C4-2B (cell line): ENCODE measurements around the gene SMG6.

ENCODE experiments used
- H3K27ac ChIP-seq: fragments of 450-650 bp; 2 replicates; pipeline ENCODE4 v1.5.1; 2017
- ZFX ChIP-seq: fragments of 450-650 bp; IDR thresholded peaks from 2 replicates; pipeline ENCODE4 v1.6.1; 2017
- TF ChIP-seq, protein P1 (sequence below): fragments of 450-650 bp; conservative IDR thresholded peaks from 2 replicates; pipeline ENCODE4 v1.5.1; 2017; ENCODE audit warnings: mild to moderate bottlenecking

Gene SMG6

DNA sequence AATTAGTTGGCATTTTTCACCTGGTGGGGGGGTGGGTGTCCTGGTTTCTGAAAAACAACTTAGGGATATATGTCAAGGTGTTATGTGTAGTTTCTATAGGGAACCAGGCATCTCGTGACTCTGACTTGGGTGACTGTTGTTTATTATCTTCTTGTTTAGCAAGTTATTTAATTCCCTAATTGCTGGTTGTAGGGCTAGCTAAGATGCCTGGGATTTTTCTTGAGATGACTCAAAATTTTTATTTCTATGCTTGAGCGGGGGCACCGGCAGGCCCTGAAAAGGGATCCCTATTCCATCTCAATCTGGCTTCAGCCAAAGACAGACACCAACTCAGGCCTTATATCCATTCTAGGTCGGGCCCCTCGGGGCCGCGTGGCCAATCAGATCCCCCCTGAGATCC, 270.4 kb downstream of the SMG6 start:
- no peak for TF ChIP-seq ZFX
- TF ChIP-seq, protein P1, sequence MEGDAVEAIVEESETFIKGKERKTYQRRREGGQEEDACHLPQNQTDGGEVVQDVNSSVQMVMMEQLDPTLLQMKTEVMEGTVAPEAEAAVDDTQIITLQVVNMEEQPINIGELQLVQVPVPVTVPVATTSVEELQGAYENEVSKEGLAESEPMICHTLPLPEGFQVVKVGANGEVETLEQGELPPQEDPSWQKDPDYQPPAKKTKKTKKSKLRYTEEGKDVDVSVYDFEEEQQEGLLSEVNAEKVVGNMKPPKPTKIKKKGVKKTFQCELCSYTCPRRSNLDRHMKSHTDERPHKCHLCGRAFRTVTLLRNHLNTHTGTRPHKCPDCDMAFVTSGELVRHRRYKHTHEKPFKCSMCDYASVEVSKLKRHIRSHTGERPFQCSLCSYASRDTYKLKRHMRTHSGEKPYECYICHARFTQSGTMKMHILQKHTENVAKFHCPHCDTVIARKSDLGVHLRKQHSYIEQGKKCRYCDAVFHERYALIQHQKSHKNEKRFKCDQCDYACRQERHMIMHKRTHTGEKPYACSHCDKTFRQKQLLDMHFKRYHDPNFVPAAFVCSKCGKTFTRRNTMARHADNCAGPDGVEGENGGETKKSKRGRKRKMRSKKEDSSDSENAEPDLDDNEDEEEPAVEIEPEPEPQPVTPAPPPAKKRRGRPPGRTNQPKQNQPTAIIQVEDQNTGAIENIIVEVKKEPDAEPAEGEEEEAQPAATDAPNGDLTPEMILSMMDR, result no peak
- H3K27ac ChIP-seq, result no peak overlapping the region

GRCh38 chr17:2030779-2031163, 272.8 kb downstream of the SMG6 start:
- peak overlapping the region; percentile 80 for H3K27ac ChIP-seq
- TF ChIP-seq ZFX, result no peak
- TF ChIP-seq, protein P1, result no peak; the same call in 1 of the 2 replicates

DNA sequence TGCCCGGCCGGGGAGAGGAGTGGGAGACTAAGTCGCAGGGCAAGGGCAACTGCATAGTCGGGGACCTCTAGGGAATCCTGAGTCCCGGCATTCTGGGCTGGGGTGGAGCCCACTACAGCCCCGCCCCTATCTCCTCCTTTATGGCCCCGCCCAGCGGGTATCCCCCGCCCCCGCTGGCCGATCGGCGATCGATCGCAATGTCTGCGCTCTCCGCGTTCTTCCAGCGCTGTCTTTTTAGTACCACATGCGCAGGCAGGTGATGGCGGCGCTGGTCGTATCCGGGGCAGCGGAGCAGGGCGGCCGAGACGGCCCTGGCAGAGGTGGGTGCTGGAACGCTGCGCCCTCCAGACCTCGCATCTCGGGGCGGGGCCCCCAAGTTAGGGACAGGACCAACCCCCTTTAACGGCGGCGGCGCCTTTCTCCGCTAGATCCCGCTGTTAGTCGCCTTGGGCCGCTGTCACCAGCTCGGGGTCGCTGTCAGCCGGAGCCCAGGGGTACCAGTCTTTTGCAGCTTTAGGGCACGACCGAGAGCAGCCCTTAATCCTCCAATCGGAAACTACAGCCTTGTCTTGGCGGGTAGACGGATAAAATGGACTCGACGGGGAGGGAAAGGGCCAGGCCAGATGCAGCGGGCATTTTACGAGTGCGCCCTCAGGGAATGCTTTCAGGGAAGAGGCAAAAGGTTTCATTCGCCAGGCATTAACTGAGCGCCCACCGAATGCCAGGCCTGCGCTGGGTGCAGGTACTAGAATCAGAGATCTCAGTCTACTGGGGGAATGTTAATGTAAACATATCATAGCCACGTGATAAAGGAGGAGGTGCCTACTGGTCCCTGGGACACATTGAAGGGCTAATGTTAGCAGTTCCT, 273.4 kb downstream of the SMG6 start, which contains the start of gene DPH1:
Gene DPH1, plus strand, starts transcription at position 243 of the 868 bp plus-strand sequence. Its CDS starts 17 bp downstream, at position 260.
- TF ChIP-seq ZFX, result peak; percentile 70; the same call in 1 of the 2 replicates
- TF ChIP-seq, protein P1, result no peak
- peak within 1 kb of the TSS; percentile 80 for H3K27ac ChIP-seq

GRCh38 chr17:2028737-2029136, 274.8 kb downstream of the SMG6 start:
- TF ChIP-seq, protein P1, result no peak
- TF ChIP-seq ZFX, result no peak

GRCh38 chr17:2028234-2028614, 275.4 kb downstream of the SMG6 start:
- no peak for TF ChIP-seq ZFX
- TF ChIP-seq, protein P1, result no peak
- H3K27ac ChIP-seq, result no peak overlapping the region

More at GRCh38 chr17:2028737-2029136, 274.8 kb downstream of the SMG6 start:
- H3K27ac ChIP-seq, result no peak overlapping the region

DNA sequence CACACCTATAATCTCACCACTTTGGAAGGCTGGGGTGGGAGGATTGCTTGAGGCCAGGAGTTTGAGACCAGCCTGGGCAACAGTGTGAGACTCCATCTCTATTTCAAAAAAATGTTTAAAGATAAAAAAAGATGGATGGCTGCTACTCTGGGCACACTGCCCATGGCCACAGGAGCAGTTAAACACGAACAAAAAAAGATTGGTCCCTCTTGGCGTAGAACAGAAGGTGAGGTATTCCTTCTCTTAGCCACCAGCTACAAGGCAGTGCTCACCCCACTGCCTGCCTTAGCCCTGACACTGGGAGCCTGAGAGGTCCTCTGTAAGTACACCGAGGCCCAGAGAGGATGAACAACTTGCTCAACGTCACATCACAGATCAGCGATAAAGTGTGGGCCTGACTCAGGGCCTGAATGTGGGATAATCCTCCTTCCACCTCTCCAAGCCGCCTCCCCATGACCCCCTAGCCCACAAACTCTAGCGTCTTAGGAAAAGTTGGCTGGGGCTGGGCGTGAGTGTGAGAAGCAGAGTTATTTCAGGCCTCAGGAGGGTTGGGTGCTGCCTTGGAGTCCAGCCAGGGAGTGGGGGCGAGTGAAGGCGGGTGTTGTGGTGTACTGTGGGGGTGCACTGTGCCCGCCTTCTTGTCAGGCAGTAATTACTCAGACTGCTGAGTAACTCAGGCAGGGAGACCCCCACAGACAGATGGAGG, 275.9 kb downstream of the SMG6 start:
- no peak for TF ChIP-seq ZFX
- TF ChIP-seq, protein P1, result no peak
- H3K27ac ChIP-seq, result no peak overlapping the region
